Effector CD4-positive, alpha-beta T cell (primary cell): Measurements from ENCODE around the gene PCBP3.

Source experiments
- DNase-seq: peaks from one replicate; pipeline ENCODE4 v3.0.0-alpha.2; 2020

The PCBP3 gene

GRCh38 chr21:45918011-45918410 is 274.5 kb downstream of the PCBP3 start:
- no peak for DNase-seq

- no peak for DNase-seq
Observed at GRCh38 chr21:45918835-45919447, 275.4 kb downstream of the PCBP3 start.

GRCh38 chr21:45919593-45919992 is 276.1 kb downstream of the PCBP3 start:
- DNase-seq = no peak

- no peak for DNase-seq
Observed at GRCh38 chr21:45920824-45921600, 277.5 kb downstream of the PCBP3 start.

GRCh38 chr21:45921917-45922316 is 278.4 kb downstream of the PCBP3 start:
- no peak for DNase-seq

- DNase-seq = no peak
Observed at GRCh38 chr21:45922648-45923047, 279.1 kb downstream of the PCBP3 start.

- peak; percentile 59 for DNase-seq
Observed at GRCh38 chr21:45923146-45923545, 279.6 kb downstream of the PCBP3 start.

- DNase-seq = no peak
Observed at GRCh38 chr21:45926281-45926680, 282.8 kb downstream of the PCBP3 start.

GRCh38 chr21:45927032-45927431 is 283.5 kb downstream of the PCBP3 start:
- no peak for DNase-seq

GRCh38 chr21:45927851-45928850 is 284.6 kb downstream of the PCBP3 start:
- no peak for DNase-seq

GRCh38 chr21:45929449-45929848 is 285.9 kb downstream of the PCBP3 start:
- no peak for DNase-seq

- no peak for DNase-seq
Observed at GRCh38 chr21:45930231-45930760, 286.8 kb downstream of the PCBP3 start.

GRCh38 chr21:45930792-45931191 is 287.3 kb downstream of the PCBP3 start:
- DNase-seq = no peak

GRCh38 chr21:45931397-45931969 is 288.0 kb downstream of the PCBP3 start:
- no peak for DNase-seq

GRCh38 chr21:45932922-45933502 is 289.5 kb downstream of the PCBP3 start:
- DNase-seq = no peak

GRCh38 chr21:45934085-45934484 is 290.6 kb downstream of the PCBP3 start:
- DNase-seq = no peak

- DNase-seq = no peak
Observed at GRCh38 chr21:45934554-45934953, 291.0 kb downstream of the PCBP3 start.

GRCh38 chr21:45935628-45936027 is 292.1 kb downstream of the PCBP3 start:
- DNase-seq = no peak

- DNase-seq = no peak
Observed at GRCh38 chr21:45937721-45938452, 294.4 kb downstream of the PCBP3 start.

- DNase-seq = no peak
Observed at GRCh38 chr21:45938453-45938755, 294.9 kb downstream of the PCBP3 start.

GRCh38 chr21:45938811-45939520 is 295.4 kb downstream of the PCBP3 start:
- DNase-seq = no peak
